Nephron progenitor cell (in vitro differentiated cells): ENCODE data around the gene HOXB1.

Experiments
- DNase-seq: peaks from one replicate; pipeline ENCODE4 v3.0.0; 2021
- H3K27ac Mint-ChIP-seq: 2 replicates; pipeline ENCODE4 v1.8.0; 2021; ENCODE audit warnings: mild to moderate bottlenecking, moderate library complexity, mixed read lengths
- H3K27me3 Mint-ChIP-seq: 2 replicates; pipeline ENCODE4 v1.8.0; 2021; ENCODE audit warnings: mild to moderate bottlenecking, low read depth, mixed read lengths; ENCODE audit not compliant: poor library complexity
- H3K36me3 Mint-ChIP-seq: 2 replicates; pipeline ENCODE4 v1.8.0; 2021; ENCODE audit warnings: low read depth, mixed read lengths
- H3K4me1 Mint-ChIP-seq: 2 replicates; pipeline ENCODE4 v1.8.0; 2021; ENCODE audit warnings: mixed read lengths
- H3K4me3 Mint-ChIP-seq: 2 replicates; pipeline ENCODE4 v1.8.0; 2021; ENCODE audit warnings: mild to moderate bottlenecking, moderate library complexity, mixed read lengths
- H3K9me3 Mint-ChIP-seq: 2 replicates; pipeline ENCODE4 v1.8.0; 2021; ENCODE audit warnings: mild to moderate bottlenecking, moderate library complexity, mixed read lengths
- CTCF ChIP-seq: fragments of 200-600 bp; sonication (generic); IDR thresholded peaks from 2 replicates; pipeline ENCODE4 v1.5.0; 2021; ENCODE audit warnings: antibody characterized with exemption

The HOXB1 gene

GRCh38 chr17:48549914-48550501, 19.2 kb upstream of the HOXB1 start:
- no peak for DNase-seq
- Mint-ChIP-seq H3K27ac (peak overlapping the region; percentile 99), H3K36me3 (peaks cover 36% of the 10 kb centered on the region), H3K4me1 (peaks cover 96% of the 10 kb centered on the region), H3K27me3 (no peaks in the 10 kb centered on the region), H3K9me3 (no peaks in the 10 kb centered on the region), H3K4me3 (peak overlapping the region; percentile 99)
- peak; percentile 58 for TF ChIP-seq CTCF

- Mint-ChIP-seq H3K9me3 (no peaks in the 10 kb centered on the region), H3K4me3 (peak overlapping the region; percentile 99), H3K27ac (peak overlapping the region; percentile 100), H3K36me3 (peaks cover 32% of the 10 kb centered on the region), H3K27me3 (no peaks in the 10 kb centered on the region), H3K4me1 (peaks cover 96% of the 10 kb centered on the region)
- DNase-seq = no peak
- no peak for TF ChIP-seq CTCF
Measured at GRCh38 chr17:48549281-48549630, 18.4 kb upstream of the HOXB1 start.

GRCh38 chr17:48548523-48549280, 17.9 kb upstream of the HOXB1 start:
- Mint-ChIP-seq H3K27me3 (no peaks in the 10 kb centered on the region), H3K4me1 (peaks cover 90% of the 10 kb centered on the region), H3K9me3 (no peaks in the 10 kb centered on the region), H3K36me3 (peaks cover 32% of the 10 kb centered on the region), H3K4me3 (peak overlapping the region; percentile 99), H3K27ac (peak overlapping the region; percentile 100)
- TF ChIP-seq CTCF = no peak
- no peak for DNase-seq

- peaks cover 83% of the 10 kb centered on the region for H3K4me1 Mint-ChIP-seq
- no peaks in the 10 kb centered on the region for H3K9me3 Mint-ChIP-seq
- peak overlapping the region; percentile 99 for H3K4me3 Mint-ChIP-seq
- H3K36me3 Mint-ChIP-seq = peaks cover 31% of the 10 kb centered on the region
- H3K27me3 Mint-ChIP-seq = no peaks in the 10 kb centered on the region
- peak overlapping the region; percentile 100 for H3K27ac Mint-ChIP-seq
- no peak for DNase-seq
- TF ChIP-seq CTCF = no peak
Measured at GRCh38 chr17:48547808-48548522, 17.2 kb upstream of the HOXB1 start.

- no peak for TF ChIP-seq CTCF
- Mint-ChIP-seq H3K27ac (peak overlapping the region; percentile 100), H3K36me3 (peaks cover 38% of the 10 kb centered on the region), H3K4me1 (peaks cover 76% of the 10 kb centered on the region), H3K9me3 (no peaks in the 10 kb centered on the region), H3K4me3 (peak overlapping the region; percentile 99), H3K27me3 (peaks cover 2% of the 10 kb centered on the region)
- DNase-seq = no peak
Measured at GRCh38 chr17:48546924-48547807, 16.4 kb upstream of the HOXB1 start.
